NCI-H748 (cell line): Measurements from ENCODE around the gene KCNQ1.
A peak's percentile ranks its signal among the peaks of the same experiment; 100 is the strongest.
"Not testable (repeated sequence)": the region's sequence is repeated elsewhere in the genome, so short reads cannot be mapped to it uniquely, and the experiment has no call there.

ENCODE experiments used
- DNase-seq: peaks from one replicate; lab custom pipeline; 2025; ENCODE audit not compliant: unreplicated experiment; lab: John Stamatoyannopoulos, UW

The KCNQ1 gene

GRCh38 chr11:2588809-2589537 is 144.2 kb downstream of the KCNQ1 start:
- no peak for DNase-seq

DNA sequence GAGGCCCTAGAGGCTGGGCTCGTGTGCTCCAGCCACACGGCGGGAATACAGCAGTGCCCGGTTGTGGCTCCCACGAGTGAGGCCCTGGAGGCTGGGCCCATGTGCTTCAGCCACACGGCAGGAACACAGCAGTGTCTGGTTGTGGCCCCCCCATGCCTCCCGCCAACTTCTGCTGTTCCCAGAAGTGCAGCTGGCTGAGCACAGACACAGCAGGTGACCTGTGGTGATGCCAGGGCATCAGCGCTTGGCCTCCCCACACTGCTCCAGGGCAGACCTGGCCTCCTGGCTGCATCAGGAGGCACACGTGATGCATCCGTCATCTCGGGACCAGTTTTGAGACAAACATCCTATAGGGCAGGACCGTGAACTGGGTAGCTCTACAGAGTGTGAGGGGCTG is 144.7 kb downstream of the KCNQ1 start:
- no peak for DNase-seq

DNA sequence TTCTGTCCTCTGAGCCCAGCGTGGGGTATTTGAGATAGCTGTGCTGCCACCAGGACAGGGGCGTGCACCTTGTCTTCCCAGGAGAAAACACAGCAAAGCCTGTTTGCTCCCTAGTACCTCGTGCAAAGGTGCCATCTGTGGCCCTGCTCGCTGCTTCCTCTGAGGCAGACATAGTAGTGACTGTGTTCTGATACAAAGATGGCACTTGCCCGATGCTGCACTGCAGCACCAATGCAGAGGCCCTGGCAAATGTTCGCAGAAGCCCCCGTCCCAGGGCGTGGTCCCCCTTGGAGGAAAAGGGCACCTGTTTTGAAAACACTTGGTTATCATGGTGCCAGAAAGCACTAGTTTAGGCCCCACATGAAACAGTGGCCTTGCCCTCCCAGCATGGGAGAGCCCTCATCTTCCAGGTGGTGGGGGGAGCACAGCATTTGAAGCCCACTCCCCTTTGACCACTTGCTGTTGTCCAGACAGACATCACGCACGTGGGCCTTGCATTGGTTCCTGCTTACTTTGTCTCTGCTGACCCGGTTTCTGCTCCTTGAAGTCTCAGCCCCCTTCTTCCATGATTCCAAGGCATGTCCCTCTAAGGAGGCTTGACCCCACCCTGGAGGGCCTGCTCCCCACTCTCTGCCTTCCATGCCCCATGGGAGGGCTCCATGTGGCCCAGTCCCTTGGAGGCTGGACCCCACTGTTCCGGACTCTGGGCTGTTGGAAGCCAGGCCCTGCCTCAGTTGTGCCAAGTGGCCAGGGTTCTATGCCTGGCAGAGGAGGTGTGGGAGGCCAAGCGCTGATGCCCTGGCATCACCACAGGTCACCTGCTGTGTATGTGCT is 145.5 kb downstream of the KCNQ1 start:
- no peak for DNase-seq

- no peak for DNase-seq
Measured at GRCh38 chr11:2590965-2591754, 146.4 kb downstream of the KCNQ1 start.

- no peak for DNase-seq
Measured at GRCh38 chr11:2591805-2592204, 147.0 kb downstream of the KCNQ1 start.

GRCh38 chr11:2592559-2593392 is 148.0 kb downstream of the KCNQ1 start:
- no peak for DNase-seq

GRCh38 chr11:2593393-2593950 is 148.7 kb downstream of the KCNQ1 start:
- no peak for DNase-seq

- no peak for DNase-seq
Measured at GRCh38 chr11:2594267-2594666, 149.5 kb downstream of the KCNQ1 start.

DNA sequence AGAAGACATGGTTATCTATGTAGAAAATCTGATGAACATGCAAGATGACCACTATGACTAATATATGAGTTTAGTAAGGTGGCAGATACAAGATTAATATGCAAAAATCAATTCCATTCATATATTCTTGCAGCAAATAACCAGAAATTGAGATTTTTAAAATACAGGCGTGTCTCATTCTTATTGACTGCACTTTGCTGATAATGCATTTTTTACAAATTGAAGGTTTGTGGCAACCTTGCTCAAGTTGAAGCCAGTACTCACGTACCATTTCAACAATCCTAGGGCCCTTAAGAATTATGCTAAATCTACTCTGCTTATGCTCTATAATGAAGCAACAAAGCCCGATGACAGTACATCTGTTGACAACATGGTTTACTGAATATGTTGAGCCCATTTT is 150.4 kb downstream of the KCNQ1 start:
- DNase-seq: no peak

DNA sequence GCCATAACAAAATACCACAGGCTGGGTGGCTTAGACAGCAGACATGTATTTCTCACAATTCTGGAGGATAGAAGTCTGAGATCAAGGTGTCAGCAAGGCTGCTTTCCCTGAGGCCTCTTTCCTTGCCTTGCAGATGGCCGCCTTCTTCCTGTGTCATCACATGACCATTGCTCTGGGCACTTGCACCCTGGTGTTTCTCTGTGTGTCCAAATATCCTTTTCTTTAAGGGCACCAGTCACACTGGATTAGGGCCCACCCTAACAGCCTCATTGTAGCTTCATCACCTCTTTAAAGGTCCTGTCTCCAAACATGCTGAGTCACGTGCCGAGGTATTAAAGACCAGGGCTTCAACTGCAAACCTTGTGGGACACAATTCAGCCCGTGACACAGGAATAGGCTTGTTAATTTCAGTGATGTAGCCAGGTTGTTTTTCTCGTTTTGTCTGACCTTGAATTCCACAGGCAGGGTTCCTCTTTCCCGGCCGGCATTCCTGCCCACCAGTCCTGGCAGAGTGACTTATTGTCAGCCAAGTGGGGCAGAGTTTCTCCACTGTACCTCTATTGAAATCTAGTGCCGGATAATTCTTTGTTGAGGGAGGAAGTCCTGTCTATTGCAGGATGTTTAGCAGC is 154.9 kb downstream of the KCNQ1 start:
- no peak for DNase-seq

- DNase-seq: no peak
Measured at GRCh38 chr11:2609345-2609744, 164.5 kb downstream of the KCNQ1 start.

DNA sequence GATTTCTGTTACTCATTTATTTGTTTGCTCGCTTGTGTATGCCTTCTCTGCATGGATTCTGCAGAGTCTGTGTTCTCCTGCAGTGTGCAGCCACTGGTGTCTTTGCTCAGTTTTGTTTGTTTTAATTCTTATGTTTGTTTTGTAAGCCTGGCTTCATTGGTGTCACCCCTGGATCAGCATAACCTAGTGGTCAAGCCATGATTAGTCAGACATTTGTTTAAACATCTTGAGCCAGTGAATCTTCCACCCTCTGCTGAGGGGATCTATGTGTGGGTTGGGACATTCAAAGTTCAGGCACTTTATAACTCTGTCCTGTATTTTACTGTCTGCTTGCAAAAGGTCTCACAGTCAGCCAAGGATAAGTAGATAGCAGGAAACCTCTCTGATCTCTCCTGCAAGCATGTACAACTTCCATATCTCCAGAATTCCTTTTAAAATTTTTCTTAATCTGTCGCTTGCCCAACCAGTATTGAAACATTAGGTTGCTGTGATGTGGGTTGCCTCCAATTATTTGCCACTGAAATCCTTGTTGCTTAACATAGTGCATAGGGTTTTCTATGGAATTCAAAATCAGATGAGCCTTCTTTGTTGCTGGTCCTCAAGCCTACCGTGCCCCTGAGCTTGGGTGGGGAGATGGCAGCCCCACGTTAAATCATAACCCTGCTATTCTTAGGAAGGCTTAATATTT is 168.2 kb downstream of the KCNQ1 start:
- peak; percentile 48 for DNase-seq

DNA sequence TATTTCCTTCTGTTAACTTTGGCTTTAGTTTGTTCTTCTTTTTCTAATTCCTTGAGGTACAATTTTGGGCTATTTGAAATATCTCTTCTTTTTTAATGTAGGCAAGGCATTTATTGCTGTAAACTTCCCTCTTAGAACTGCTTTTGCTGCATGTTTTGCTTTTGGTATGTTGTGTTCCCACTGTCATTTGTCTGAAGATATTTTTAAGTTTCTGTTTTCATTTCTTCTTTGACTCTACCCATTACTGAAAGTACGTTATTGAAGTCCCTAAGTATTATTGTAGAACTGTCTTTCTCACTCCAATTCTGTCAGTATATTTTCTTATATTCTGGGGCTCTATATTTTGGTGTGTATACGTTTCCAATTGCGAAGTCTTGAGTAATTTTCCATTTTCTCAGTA is 177.1 kb downstream of the KCNQ1 start:
- DNase-seq: no peak

GRCh38 chr11:2625183-2625582 is 180.4 kb downstream of the KCNQ1 start:
- no peak for DNase-seq

- no peak for DNase-seq
Measured at GRCh38 chr11:2630679-2631078, 185.9 kb downstream of the KCNQ1 start.

- no peak for DNase-seq
Measured at GRCh38 chr11:2631161-2631560, 186.4 kb downstream of the KCNQ1 start.

- not testable (repeated sequence) for DNase-seq
Measured at GRCh38 chr11:2639763-2640162, 195.0 kb downstream of the KCNQ1 start.

- no peak for DNase-seq
Measured at GRCh38 chr11:2641623-2642022, 196.8 kb downstream of the KCNQ1 start.

DNA sequence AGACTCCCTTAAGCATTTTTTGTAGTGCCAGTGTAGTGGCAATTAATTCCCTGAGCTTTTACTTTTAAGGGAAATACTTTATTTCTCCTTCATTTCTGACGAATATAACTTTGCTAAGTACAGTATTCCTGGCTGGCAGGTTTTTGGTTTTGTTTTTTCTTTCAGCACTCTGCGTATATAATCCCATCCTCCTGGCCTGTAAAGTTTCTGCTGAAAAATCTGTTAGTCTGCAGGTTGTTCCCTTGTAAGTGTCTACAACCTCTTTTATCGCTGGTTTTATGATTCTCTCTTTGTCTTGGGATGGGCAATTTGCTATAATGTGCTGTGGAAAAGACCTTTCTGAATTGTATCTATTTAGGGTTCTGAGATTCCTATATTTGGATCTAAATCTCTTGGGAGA is 198.9 kb downstream of the KCNQ1 start:
- DNase-seq: no peak
